ENCODE data around the gene SMO. TPM values are rescaled to one million over a fixed set of nuclear protein-coding genes. Genes with fewer than 3 reads are reported as not detected.
A peak's percentile ranks its signal among the peaks of the same experiment; 100 is the strongest.

The SMO gene
- total RNA-seq, 1 experiment from 2014 or later: not detected

- Mint-ChIP-seq H3K36me3 (ENCODE audit: insufficient read depth, unreplicated experiment) (no peaks in the 10 kb centered on the region), H3K9me3 (ENCODE audit: unreplicated experiment) (no peaks in the 10 kb centered on the region), H3K27me3 (ENCODE audit: insufficient read depth, unreplicated experiment) (peaks cover 17% of the 10 kb centered on the region), H3K4me1 (ENCODE audit: insufficient read depth, unreplicated experiment) (no peaks in the 10 kb centered on the region), H3K4me3 (ENCODE audit: unreplicated experiment) (no peak overlapping the region), H3K27ac (ENCODE audit: low read depth, unreplicated experiment) (no peak overlapping the region)
- intact Hi-C loops (cut with micrococcal nuclease): no loop called here
- ChIA-PET CTCF (interaction anchor here (0.8 to 8.0 kb wide), 5 partner anchors 10 to 53 kb away, joined by 3 to 72 read pairs (median 5); no protein-coding TSS in a partner anchor), POLR2A (interaction anchor here (1.4 kb wide), 1 partner anchor 11 kb away, joined by 4 read pairs; no protein-coding TSS in a partner anchor)
- no peak for TF ChIP-seq CTCF (IDR thresholded peaks at IDR 0.05; ENCODE audit: unreplicated experiment)
- BruUV-seq (replicated peaks): no TSS peak
- DNase-seq (ENCODE audit: unreplicated experiment): no peak
Observed at GRCh38 chr7:129161524-129162225, 26.8 kb upstream of the SMO start.

GRCh38 chr7:129162732-129163131 is 25.7 kb upstream of the SMO start:
- intact Hi-C loops (cut with micrococcal nuclease): no loop called here
- POLR2A ChIA-PET: interaction anchor here (0.6 kb wide), 1 partner anchor 65 kb away, joined by 3 read pairs; no protein-coding TSS in a partner anchor
- BruUV-seq (replicated peaks): no TSS peak

GRCh38 chr7:129163875-129164544 is 24.4 kb upstream of the SMO start:
- H3K27me3 Mint-ChIP-seq (ENCODE audit: insufficient read depth, unreplicated experiment): no peaks in the 10 kb centered on the region
- H3K4me3 Mint-ChIP-seq (ENCODE audit: unreplicated experiment): no peak overlapping the region
- intact Hi-C loops (cut with micrococcal nuclease): loop anchor here (1.0 kb wide), 1 partner anchor 46 kb away; no protein-coding TSS in a partner anchor
- peak; percentile 44 for DNase-seq (ENCODE audit: unreplicated experiment)
- no peaks in the 10 kb centered on the region for H3K36me3 Mint-ChIP-seq (ENCODE audit: insufficient read depth, unreplicated experiment)
- no peaks in the 10 kb centered on the region for H3K4me1 Mint-ChIP-seq (ENCODE audit: insufficient read depth, unreplicated experiment)
- BruUV-seq (replicated peaks): no TSS peak
- ChIA-PET POLR2A (interaction anchor here (0.6 to 1.0 kb wide), 4 partner anchors 47 to 307 kb away, joined by 3 read pairs; no protein-coding TSS in a partner anchor), CTCF (interaction anchor here (0.5 to 8.0 kb wide), 48 partner anchors 8 to 1335 kb away, joined by 3 to 72 read pairs (median 4); partner anchors contain the start of genes SMO and TSPAN33)
- H3K9me3 Mint-ChIP-seq (ENCODE audit: unreplicated experiment): no peaks in the 10 kb centered on the region
- no peak overlapping the region for H3K27ac Mint-ChIP-seq (ENCODE audit: low read depth, unreplicated experiment)
- peak; percentile 62 for TF ChIP-seq CTCF (IDR thresholded peaks at IDR 0.05; ENCODE audit: unreplicated experiment)

More at GRCh38 chr7:129162732-129163131, 25.7 kb upstream of the SMO start:
- no peak overlapping the region for H3K4me3 Mint-ChIP-seq (ENCODE audit: unreplicated experiment)
- H3K36me3 Mint-ChIP-seq (ENCODE audit: insufficient read depth, unreplicated experiment): no peaks in the 10 kb centered on the region
- peaks cover 6% of the 10 kb centered on the region for H3K27me3 Mint-ChIP-seq (ENCODE audit: insufficient read depth, unreplicated experiment)
- no peak for DNase-seq (ENCODE audit: unreplicated experiment)
- no peaks in the 10 kb centered on the region for H3K4me1 Mint-ChIP-seq (ENCODE audit: insufficient read depth, unreplicated experiment)
- H3K9me3 Mint-ChIP-seq (ENCODE audit: unreplicated experiment): no peaks in the 10 kb centered on the region
- CTCF ChIA-PET: interaction anchor here (0.6 to 8.0 kb wide), 13 partner anchors 15 to 377 kb away, joined by 3 to 72 read pairs (median 5); partner anchors contain the start of gene TSPAN33
- no peak overlapping the region for H3K27ac Mint-ChIP-seq (ENCODE audit: low read depth, unreplicated experiment)
- no peak for TF ChIP-seq CTCF (IDR thresholded peaks at IDR 0.05; ENCODE audit: unreplicated experiment)

- Mint-ChIP-seq H3K27me3 (ENCODE audit: insufficient read depth, unreplicated experiment) (no peaks in the 10 kb centered on the region), H3K27ac (ENCODE audit: low read depth, unreplicated experiment) (no peak overlapping the region), H3K36me3 (ENCODE audit: insufficient read depth, unreplicated experiment) (no peaks in the 10 kb centered on the region), H3K4me3 (ENCODE audit: unreplicated experiment) (no peak overlapping the region), H3K4me1 (ENCODE audit: insufficient read depth, unreplicated experiment) (no peaks in the 10 kb centered on the region), H3K9me3 (ENCODE audit: unreplicated experiment) (no peaks in the 10 kb centered on the region)
- no peak for DNase-seq (ENCODE audit: unreplicated experiment)
- ChIA-PET POLR2A (no interaction called here), CTCF (interaction anchor here (0.6 to 8.0 kb wide), 6 partner anchors 8 to 132 kb away, joined by 3 to 72 read pairs (median 3); no protein-coding TSS in a partner anchor)
- no TSS peak for BruUV-seq (replicated peaks)
- no peak for TF ChIP-seq CTCF (IDR thresholded peaks at IDR 0.05; ENCODE audit: unreplicated experiment)
- intact Hi-C loops (cut with micrococcal nuclease): no loop called here
Observed at GRCh38 chr7:129166745-129167144, 21.7 kb upstream of the SMO start.
